CD14-positive monocyte (primary cell): ENCODE measurements around the gene NUP107. TPM values are rescaled to one million over a fixed set of nuclear protein-coding genes. Genes with fewer than 3 reads are reported as not detected.

Experiments used
- DNase-seq, 3 donors: peaks; one replicate each; pipeline ENCODE4 v3.0.0-alpha.2; 2011 to 2022
- H2AFZ ChIP-seq: 2 replicates; pipeline ENCODE4 v1.6.0; 2012; ENCODE audit warnings: mild to moderate bottlenecking, low read depth, low read length, inconsistent platforms; ENCODE audit not compliant: insufficient read depth, poor library complexity, severe bottlenecking
- H3K27ac ChIP-seq, 2 donors: 1 replicate in 1 of 2; 2 replicates in 1 of 2; pipeline ENCODE4 v1.5.1; 2012 to 2013; ENCODE audit warnings: low read length in 2 of 2, control low read depth in 1 of 2, inconsistent platforms in 1 of 2, low read depth in 1 of 2, mild to moderate bottlenecking in 1 of 2
- H3K27me3 ChIP-seq, 2 donors: one replicate each; pipeline versions ENCODE4 v1.6.0 to v1.6.1; 2011 to 2013; ENCODE audit warnings: low read length in 2 of 2; ENCODE audit not compliant: control insufficient read depth in 2 of 2, insufficient read depth in 2 of 2
- H3K36me3 ChIP-seq, 2 donors: replicated peaks in 1 of 2; 1 replicate in 1 of 2; 2 replicates in 1 of 2; pipeline versions ENCODE4 v1.5.1 to v1.6.1; 2012 to 2013; ENCODE audit warnings: low read length in 2 of 2, control low read depth in 1 of 2, inconsistent platforms in 1 of 2, mild to moderate bottlenecking in 1 of 2; ENCODE audit not compliant: insufficient read depth in 2 of 2, control insufficient read depth in 1 of 2
- H3K4me1 ChIP-seq, 2 donors: 1 replicate in 1 of 2; 2 replicates in 1 of 2; pipeline versions ENCODE4 v1.5.1 to v1.6.1; 2012 to 2013; ENCODE audit warnings: low read length in 2 of 2, control low read depth in 1 of 2, inconsistent platforms in 1 of 2, mild to moderate bottlenecking in 1 of 2, moderate library complexity in 1 of 2; ENCODE audit not compliant: insufficient read depth in 2 of 2, control insufficient read depth in 1 of 2
- H3K4me2 ChIP-seq: replicated peaks from 2 replicates; pipeline ENCODE3; 2012; ENCODE audit warnings: low read length, moderate library complexity, mild to moderate bottlenecking; ENCODE audit not compliant: poor library complexity, severe bottlenecking; ENCODE audit errors: extremely low read depth
- H3K4me3 ChIP-seq, 3 experiments: fragments of 200-600 bp in 1 of 3; sonication (generic) in 1 of 3; replicated peaks in 1 of 3; 1 replicate in 2 of 3; 2 replicates in 1 of 3; pipeline ENCODE4 v1.5.1; 2011 to 2013; ENCODE audit warnings: low read length in 3 of 3, mild to moderate bottlenecking in 3 of 3, control low read depth in 2 of 3, low read depth in 2 of 3, inconsistent platforms in 1 of 3, moderate library complexity in 1 of 3
- H3K79me2 ChIP-seq: 2 replicates; pipeline ENCODE4 v1.6.0; 2012; ENCODE audit warnings: mild to moderate bottlenecking, control low read depth, inconsistent platforms, low read length, moderate library complexity; ENCODE audit not compliant: insufficient read depth
- H3K9ac ChIP-seq: 2 replicates; pipeline ENCODE4 v1.6.0; 2017; ENCODE audit warnings: low read length, mild to moderate bottlenecking; ENCODE audit not compliant: insufficient read depth, poor library complexity, severe bottlenecking
- H3K9me3 ChIP-seq, 2 donors: replicated peaks in 1 of 2; 1 replicate in 1 of 2; 2 replicates in 1 of 2; pipeline versions ENCODE4 v1.5.1 to v1.6.1; 2012 to 2013; ENCODE audit warnings: low read length in 2 of 2, control low read depth in 1 of 2; ENCODE audit not compliant: control insufficient read depth in 1 of 2, insufficient read depth in 1 of 2
- H4K20me1 ChIP-seq: 2 replicates; pipeline ENCODE4 v1.6.0; 2012; ENCODE audit warnings: mild to moderate bottlenecking, low read length, control low read depth, moderate library complexity; ENCODE audit not compliant: insufficient read depth
- H3K27ac Mint-ChIP-seq, 7 donors: one replicate each; pipeline ENCODE4 v1.8.0; 2020; ENCODE audit warnings: mild to moderate bottlenecking in 7 of 7, mixed read lengths in 7 of 7, moderate library complexity in 6 of 7, inconsistent platforms in 2 of 7
- H3K27me3 Mint-ChIP-seq, 3 donors: one replicate each; pipeline ENCODE4 v1.8.0; 2021 to 2022; ENCODE audit warnings: low read depth in 3 of 3, mild to moderate bottlenecking in 3 of 3, mixed read lengths in 3 of 3, moderate library complexity in 3 of 3, inconsistent platforms in 1 of 3
- H3K36me3 Mint-ChIP-seq, 2 donors: one replicate each; pipeline ENCODE4 v1.8.0; 2020; ENCODE audit warnings: mixed read lengths in 2 of 2, inconsistent platforms in 1 of 2, mild to moderate bottlenecking in 1 of 2
- H3K4me1 Mint-ChIP-seq: one replicate; pipeline ENCODE4 v1.8.0; 2020; ENCODE audit warnings: mild to moderate bottlenecking, mixed read lengths
- H3K4me3 Mint-ChIP-seq, 2 donors: one replicate each; pipeline ENCODE4 v1.8.0; 2020; ENCODE audit warnings: mild to moderate bottlenecking in 2 of 2, mixed read lengths in 2 of 2, moderate library complexity in 1 of 2
- H3K9me3 Mint-ChIP-seq, 7 donors: one replicate each; pipeline ENCODE4 v1.8.0; 2020 to 2022; ENCODE audit warnings: mixed read lengths in 7 of 7, mild to moderate bottlenecking in 6 of 7, moderate library complexity in 6 of 7, inconsistent platforms in 2 of 7
- CTCF ChIP-seq: fragments of 200-600 bp; IDR thresholded peaks from one replicate; pipeline ENCODE4 v1.8.0; 2022; ENCODE audit warnings: antibody characterized with exemption, mild to moderate bottlenecking
- WGBS: methylation state at CpG from one replicate; pipeline ENCODE4 v1.1.5; 2013; ENCODE audit warnings: missing lambda C conversion rate; ENCODE audit not compliant: insufficient coverage; 5-methylcytosine and 5-hydroxymethylcytosine counted together
- intact Hi-C, 2 donors: fragments of 100-400 bp; cut with micrococcal nuclease; formaldehyde crosslinking; loops; one replicate each; pipeline versions ENCODE4 v1.15.0 to v1.15.1; 2023
- polyA plus RNA-seq, 3 donors: library from polyadenylated mRNA; depleted of rRNA in 1 of 3; unstranded in 2 of 3; stranded (reverse) in 1 of 3; fragments of 300-500 nt in 2 of 3; fragments of >200 nt in 1 of 3; fragmentation: Illumina TruSeq in 2 of 3; gene quantifications; 1 replicate in 2 of 3; 2 replicates in 1 of 3; pipeline ENCODE4 v1.2.3, GENCODE V29; 2012 to 2021

The NUP107 gene
- polyA plus RNA-seq, 3 donors, result 6.7 to 20.5 (median 10.7) TPM

GRCh38 chr12:68743356-68743755, 56.6 kb downstream of the NUP107 start:
- Histone ChIP-seq H3K36me3 (peaks cover 16 to 19% of the 10 kb centered on the region in 2 donors), H3K79me2 (peaks cover 5% of the 10 kb centered on the region), H3K4me1 (peaks cover 12 to 37% of the 10 kb centered on the region in 2 donors), H3K27ac (peak overlapping the region in 1 of 2 donors; percentile 34), H3K9me3 (no peaks in the 10 kb centered on the region), H3K4me3 (no peak overlapping the region), H4K20me1 (no peaks in the 10 kb centered on the region), H2AFZ (no peak overlapping the region), H3K4me2 (no peak overlapping the region), H3K9ac (no peak overlapping the region), H3K27me3 (no peaks in the 10 kb centered on the region)
- no peak for TF ChIP-seq CTCF
- H3K9me3 Mint-ChIP-seq, result no peaks in the 10 kb centered on the region
- no peak overlapping the region for H3K4me3 Mint-ChIP-seq
- 31% methylated on average over 2 of the region's 2 CpGs for WGBS
- peaks cover 18 to 21% of the 10 kb centered on the region in 2 donors for H3K36me3 Mint-ChIP-seq
- peak overlapping the region in 5 of 7 donors; percentile 57 to 82 (median 63) for H3K27ac Mint-ChIP-seq
- peaks cover 27% of the 10 kb centered on the region for H3K4me1 Mint-ChIP-seq
- intact Hi-C loops, result no loop called here
- DNase-seq, result peak in 1 of 3 donors; percentile 5
- no peaks in the 10 kb centered on the region for H3K27me3 Mint-ChIP-seq

- peak overlapping the region; percentile 58 to 91 (median 73) for H3K4me3 ChIP-seq
- peak overlapping the region; percentile 63 to 95 (median 91) for H3K27ac Mint-ChIP-seq
- peaks cover 16 to 37% of the 10 kb centered on the region in 2 donors for H3K4me1 ChIP-seq
- WGBS, result 27% methylated on average over 3 of the region's 9 CpGs
- no peaks in the 10 kb centered on the region for H3K27me3 ChIP-seq
- intact Hi-C loops, result loop anchor here in 1 of 2 donors (5.0 kb wide), 1 partner anchor 37 kb away; no protein-coding TSS in a partner anchor
- no peaks in the 10 kb centered on the region for H3K27me3 Mint-ChIP-seq
- H4K20me1 ChIP-seq, result no peaks in the 10 kb centered on the region
- no peaks in the 10 kb centered on the region for H3K9me3 Mint-ChIP-seq
- no peaks in the 10 kb centered on the region for H3K9me3 ChIP-seq
- peak overlapping the region; percentile 78 for H3K9ac ChIP-seq
- peak overlapping the region in 1 of 2 donors; percentile 87 for H3K27ac ChIP-seq
- H3K36me3 Mint-ChIP-seq, result peaks cover 13 to 15% of the 10 kb centered on the region in 2 donors
- H3K36me3 ChIP-seq, result peaks cover 5 to 12% of the 10 kb centered on the region in 2 donors
- H3K79me2 ChIP-seq, result peaks cover 5% of the 10 kb centered on the region
- peak overlapping the region; percentile 98 to 100 for H3K4me3 Mint-ChIP-seq
- TF ChIP-seq CTCF, result no peak
- no peak for DNase-seq
- H2AFZ ChIP-seq, result peak overlapping the region; percentile 94
- peaks cover 37% of the 10 kb centered on the region for H3K4me1 Mint-ChIP-seq
- peak overlapping the region; percentile 95 for H3K4me2 ChIP-seq
Observed at GRCh38 chr12:68745376-68745903, 58.7 kb downstream of the NUP107 start.
